Mesendoderm (in vitro differentiated cells): ENCODE data around the gene SRC.

Source experiments
- DNase-seq: peaks from one replicate; pipeline ENCODE4 v3.0.0; 2013
- H2AK5ac ChIP-seq: 2 replicates; pipeline ENCODE4 v1.6.1; 2013; ENCODE audit warnings: low read length, inconsistent platforms
- H2BK120ac ChIP-seq: 2 replicates; pipeline ENCODE4 v1.6.1; 2013; ENCODE audit warnings: low read depth, mild to moderate bottlenecking, low read length, moderate library complexity, mixed read lengths
- H2BK15ac ChIP-seq: replicated peaks from 2 replicates; pipeline ENCODE4 v1.6.1; 2013; ENCODE audit warnings: low read depth, mild to moderate bottlenecking, moderate library complexity
- H2BK5ac ChIP-seq: 2 replicates; pipeline ENCODE4 v1.6.1; 2013; ENCODE audit warnings: low read length, inconsistent platforms
- H3K18ac ChIP-seq: 2 replicates; pipeline ENCODE4 v1.6.1; 2013; ENCODE audit warnings: mild to moderate bottlenecking, low read length, mixed read lengths
- H3K23ac ChIP-seq: one replicate; pipeline ENCODE4 v1.6.1; 2013; ENCODE audit warnings: low read length
- H3K27ac ChIP-seq: 2 replicates; pipeline ENCODE4 v1.5.1; 2013; ENCODE audit warnings: low read depth, mild to moderate bottlenecking, inconsistent platforms, low read length, moderate library complexity
- H3K27me3 ChIP-seq: 2 replicates; pipeline ENCODE4 v1.6.1; 2013; ENCODE audit warnings: low read length, control low read depth, mild to moderate bottlenecking, inconsistent platforms; ENCODE audit not compliant: insufficient read depth, poor library complexity
- H3K36me3 ChIP-seq: 2 replicates; pipeline ENCODE4 v1.6.1; 2013; ENCODE audit warnings: low read length, inconsistent platforms; ENCODE audit not compliant: control insufficient read depth, insufficient read depth
- H3K4ac ChIP-seq: one replicate; pipeline ENCODE4 v1.6.1; 2013; ENCODE audit warnings: low read depth, mild to moderate bottlenecking, low read length, moderate library complexity
- H3K4me1 ChIP-seq: 2 replicates; pipeline ENCODE4 v1.6.1; 2013; ENCODE audit warnings: low read depth, low read length, inconsistent platforms; ENCODE audit not compliant: control insufficient read depth
- H3K4me2 ChIP-seq: 2 replicates; pipeline ENCODE4 v1.6.1; 2013; ENCODE audit warnings: low read length
- H3K4me3 ChIP-seq: 2 replicates; pipeline ENCODE4 v1.5.1; 2013; ENCODE audit warnings: mild to moderate bottlenecking, low read length
- H3K56ac ChIP-seq: one replicate; pipeline ENCODE4 v1.6.1; 2013; ENCODE audit warnings: low read length
- H3K79me1 ChIP-seq: 2 replicates; pipeline ENCODE4 v1.6.1; 2013; ENCODE audit warnings: low read length, inconsistent platforms
- H3K79me2 ChIP-seq: 2 replicates; pipeline ENCODE4 v1.6.1; 2013; ENCODE audit warnings: mild to moderate bottlenecking, low read length; ENCODE audit not compliant: control insufficient read depth, insufficient read depth
- H3K9ac ChIP-seq: 2 replicates; pipeline ENCODE4 v1.6.1; 2013; ENCODE audit warnings: low read length, inconsistent platforms
- H4K5ac ChIP-seq: one replicate; pipeline ENCODE4 v1.6.1; 2013; ENCODE audit warnings: low read length
- H4K8ac ChIP-seq: one replicate; pipeline ENCODE4 v1.6.1; 2013; ENCODE audit warnings: low read depth, mild to moderate bottlenecking, control low read depth, low read length, moderate library complexity
- WGBS: extraction: QIAGEN DNeasy Blood & Tissue Kit; methylation state at CpG from one replicate; pipeline ENCODE4 v1.1.7; 2013; ENCODE audit warnings: low lambda C conversion rate, missing lambda C conversion rate; ENCODE audit not compliant: insufficient coverage; ENCODE audit errors: extremely low coverage; 5-methylcytosine and 5-hydroxymethylcytosine counted together

SRC gene

GRCh38 chr20:37316116-37316774 lies 29.7 kb upstream of the SRC start:
- no peak overlapping the region for H4K8ac ChIP-seq
- peak overlapping the region; percentile 76 for H3K27ac ChIP-seq
- peak overlapping the region; percentile 52 for H2BK120ac ChIP-seq
- H3K23ac ChIP-seq: no peak overlapping the region
- no CpG with 5 or more reads among the region's 15 CpGs for whole genome bisulfite sequencing
- H3K36me3 ChIP-seq: no peaks in the 10 kb centered on the region
- no peak overlapping the region for H3K4me2 ChIP-seq
- peaks cover 6% of the 10 kb centered on the region for H3K79me1 ChIP-seq
- H2AK5ac ChIP-seq: peak overlapping the region; percentile 44
- DNase-seq: peak; percentile 49
- H4K5ac ChIP-seq: no peak overlapping the region
- H3K9ac ChIP-seq: peak overlapping the region; percentile 26
- H3K56ac ChIP-seq: peak overlapping the region; percentile 86
- H3K4me3 ChIP-seq: no peak overlapping the region
- peak overlapping the region; percentile 74 for H3K4ac ChIP-seq
- H2BK5ac ChIP-seq: peak overlapping the region; percentile 96
- no peaks in the 10 kb centered on the region for H3K27me3 ChIP-seq
- H2BK15ac ChIP-seq: no peak overlapping the region
- peak overlapping the region; percentile 71 for H3K18ac ChIP-seq
- peaks cover 2% of the 10 kb centered on the region for H3K79me2 ChIP-seq
- H3K4me1 ChIP-seq: peaks cover 32% of the 10 kb centered on the region

DNA sequence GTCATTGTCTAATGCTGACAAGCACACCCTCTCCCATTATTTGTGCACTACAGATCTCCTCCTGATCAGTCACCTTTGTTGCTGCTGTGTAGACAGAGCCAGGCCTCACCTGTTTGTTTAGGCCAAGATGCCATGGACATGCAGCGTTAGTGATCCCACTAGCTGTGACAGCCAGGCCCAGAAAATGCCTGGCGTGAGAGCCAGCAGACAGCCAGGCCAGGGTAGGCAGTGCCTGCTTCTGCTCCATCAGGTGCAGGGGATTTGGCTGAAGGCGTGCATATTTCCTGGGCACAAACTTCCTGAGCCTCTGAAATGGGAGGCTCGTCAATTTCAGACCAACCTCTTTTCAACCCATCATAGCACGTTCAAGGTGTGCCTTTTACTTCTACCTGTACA lies 29.2 kb upstream of the SRC start:
- H3K4me3 ChIP-seq: no peak overlapping the region
- peak overlapping the region; percentile 86 for H3K56ac ChIP-seq
- DNase-seq: no peak

DNA sequence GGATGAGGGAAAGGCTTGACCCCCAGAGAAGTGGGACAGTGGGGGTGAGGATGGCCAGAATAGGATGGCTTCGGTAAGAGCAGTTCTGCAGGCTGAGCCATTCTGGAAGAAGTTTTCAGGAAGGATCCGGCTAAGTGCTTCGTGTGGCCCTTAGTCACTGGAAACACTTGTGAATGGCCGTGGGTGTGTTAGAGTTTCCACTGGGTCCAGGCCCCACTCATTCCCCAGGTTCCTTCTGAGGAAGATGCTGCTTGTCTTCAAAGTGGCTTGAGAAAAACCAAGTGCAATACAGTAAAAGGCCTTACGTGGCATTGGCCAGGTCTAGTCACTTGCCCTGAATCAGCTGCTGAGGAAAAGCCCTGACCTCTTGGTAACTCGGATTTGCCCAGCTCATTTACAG lies 28.6 kb upstream of the SRC start:
- no peaks in the 10 kb centered on the region for H3K27me3 ChIP-seq
- no peak overlapping the region for H3K4ac ChIP-seq
- H3K56ac ChIP-seq: peak overlapping the region; percentile 77
- H3K9ac ChIP-seq: no peak overlapping the region
- no peaks in the 10 kb centered on the region for H3K36me3 ChIP-seq
- H3K79me2 ChIP-seq: no peaks in the 10 kb centered on the region
- peaks cover 2% of the 10 kb centered on the region for H3K79me1 ChIP-seq
- no CpG with 5 or more reads among the region's 6 CpGs for WGBS
- H3K23ac ChIP-seq: no peak overlapping the region
- no peak overlapping the region for H3K4me3 ChIP-seq
- peak overlapping the region; percentile 28 for H3K18ac ChIP-seq
- DNase-seq: no peak
- no peak overlapping the region for H2BK5ac ChIP-seq
- H2BK120ac ChIP-seq: no peak overlapping the region
- H3K4me2 ChIP-seq: no peak overlapping the region
- no peak overlapping the region for H3K27ac ChIP-seq
- H3K4me1 ChIP-seq: peaks cover 32% of the 10 kb centered on the region
- H2AK5ac ChIP-seq: no peak overlapping the region
- no peak overlapping the region for H4K8ac ChIP-seq
- no peak overlapping the region for H4K5ac ChIP-seq
- H2BK15ac ChIP-seq: no peak overlapping the region

More for the DNA sequence above, 29.2 kb upstream of the SRC start:
- Histone ChIP-seq H3K4me1 (peaks cover 32% of the 10 kb centered on the region), H3K4me2 (no peak overlapping the region), H3K9ac (peak overlapping the region; percentile 26), H3K4ac (peak overlapping the region; percentile 74), H3K23ac (no peak overlapping the region), H3K79me2 (peaks cover under 1% of the 10 kb centered on the region), H3K36me3 (no peaks in the 10 kb centered on the region), H2BK120ac (no peak overlapping the region), H4K8ac (no peak overlapping the region), H3K27ac (peak overlapping the region; percentile 76), H2BK15ac (no peak overlapping the region), H3K79me1 (peaks cover 5% of the 10 kb centered on the region), H2AK5ac (peak overlapping the region; percentile 6), H3K18ac (peak overlapping the region; percentile 71), H3K27me3 (no peaks in the 10 kb centered on the region), H2BK5ac (no peak overlapping the region), H4K5ac (no peak overlapping the region)
- WGBS: no CpG with 5 or more reads among the region's 5 CpGs

DNA sequence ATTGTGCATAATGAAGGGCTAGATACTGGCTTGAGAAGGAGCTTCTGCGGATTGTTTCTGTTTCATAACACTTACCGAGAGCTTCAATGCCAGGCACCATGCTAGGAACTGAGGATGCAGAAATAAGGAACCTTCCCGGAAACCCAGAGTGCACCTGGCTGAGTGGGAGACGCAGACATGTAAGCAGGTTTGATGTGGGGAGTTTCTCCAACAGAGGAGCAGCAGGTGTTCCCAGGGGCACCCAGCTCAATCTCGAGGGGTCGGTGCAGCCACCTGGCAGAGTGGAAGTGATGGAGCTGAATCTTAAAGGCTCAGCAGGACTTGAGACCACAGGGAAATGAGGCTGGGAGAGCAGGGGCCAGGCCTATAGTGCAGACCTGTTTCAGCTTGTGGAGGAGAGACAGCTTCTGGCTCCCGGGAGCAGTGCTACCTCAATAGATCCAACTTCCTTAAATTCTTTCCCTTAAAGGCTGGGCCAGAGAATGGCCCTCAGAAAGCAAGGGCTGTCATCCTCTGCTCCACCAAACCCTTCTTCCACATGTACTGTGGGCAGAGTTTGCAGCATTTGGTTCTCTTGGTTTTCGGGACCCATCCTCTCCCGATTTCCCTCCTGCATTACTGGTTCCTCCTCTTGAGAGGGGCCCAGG lies 27.8 kb upstream of the SRC start:
- Histone ChIP-seq H3K18ac (peak overlapping the region; percentile 28), H3K27ac (peak overlapping the region; percentile 88), H3K56ac (peak overlapping the region; percentile 77), H3K4ac (peak overlapping the region; percentile 64), H3K9ac (peak overlapping the region; percentile 41), H3K4me1 (peaks cover 32% of the 10 kb centered on the region), H2BK15ac (no peak overlapping the region), H3K79me1 (peaks cover 2% of the 10 kb centered on the region), H4K5ac (no peak overlapping the region), H3K4me2 (no peak overlapping the region), H3K23ac (peak overlapping the region; percentile 12), H4K8ac (peak overlapping the region; percentile 59), H2BK120ac (peak overlapping the region; percentile 69), H3K27me3 (no peaks in the 10 kb centered on the region), H2BK5ac (peak overlapping the region; percentile 87), H2AK5ac (peak overlapping the region; percentile 96), H3K79me2 (no peaks in the 10 kb centered on the region), H3K36me3 (no peaks in the 10 kb centered on the region), H3K4me3 (no peak overlapping the region)
- no CpG with 5 or more reads among the region's 9 CpGs for WGBS
- no peak for DNase-seq

DNA sequence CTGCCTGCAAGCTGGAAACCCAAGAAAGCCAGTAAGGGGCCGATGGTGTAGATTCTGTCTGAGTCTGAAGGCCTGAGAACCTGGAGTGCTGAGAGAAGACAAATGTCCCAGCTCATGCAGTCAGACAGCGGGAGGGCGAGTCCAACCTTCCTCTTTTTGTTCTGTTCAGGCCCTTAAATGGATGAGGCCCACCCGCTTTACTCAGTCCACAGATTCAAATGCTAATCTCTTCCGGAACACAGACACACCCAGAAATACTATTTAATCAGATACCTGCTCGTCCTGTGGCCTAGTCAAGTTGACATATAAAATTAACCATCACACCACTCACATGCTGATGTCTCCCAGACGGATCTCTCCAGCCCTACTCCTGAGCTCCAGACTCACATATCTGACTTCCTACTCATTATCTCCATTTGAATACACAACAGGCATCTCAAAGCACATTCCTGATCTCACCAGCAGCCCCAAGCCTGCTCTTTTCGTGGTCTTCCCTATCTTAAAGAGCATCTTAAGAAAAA lies 26.7 kb upstream of the SRC start:
- peak overlapping the region; percentile 61 for H3K56ac ChIP-seq
- peak overlapping the region; percentile 16 for H2BK120ac ChIP-seq
- DNase-seq: peak; percentile 99
- peak overlapping the region; percentile 16 for H3K9ac ChIP-seq
- no CpG with 5 or more reads among the region's 8 CpGs for WGBS
- peaks cover 2% of the 10 kb centered on the region for H3K79me1 ChIP-seq
- no peak overlapping the region for H3K23ac ChIP-seq
- H2AK5ac ChIP-seq: no peak overlapping the region
- H3K27me3 ChIP-seq: no peaks in the 10 kb centered on the region
- no peak overlapping the region for H4K8ac ChIP-seq
- H2BK15ac ChIP-seq: no peak overlapping the region
- H3K4me1 ChIP-seq: peaks cover 25% of the 10 kb centered on the region
- H3K4ac ChIP-seq: no peak overlapping the region
- H3K79me2 ChIP-seq: no peaks in the 10 kb centered on the region
- peak overlapping the region; percentile 88 for H3K27ac ChIP-seq
- no peak overlapping the region for H3K4me2 ChIP-seq
- no peak overlapping the region for H4K5ac ChIP-seq
- peak overlapping the region; percentile 85 for H2BK5ac ChIP-seq
- H3K18ac ChIP-seq: peak overlapping the region; percentile 46
- H3K36me3 ChIP-seq: no peaks in the 10 kb centered on the region
- no peak overlapping the region for H3K4me3 ChIP-seq
